ENCODE measurements around the gene DNM3. TPM values are rescaled to one million over a fixed set of nuclear protein-coding genes. Genes with fewer than 3 reads are reported as not detected.

DNM3 gene
- total and polyA plus RNA-seq, 9 donors: 2.2 to 7.0 (median 3.9) TPM

DNA sequence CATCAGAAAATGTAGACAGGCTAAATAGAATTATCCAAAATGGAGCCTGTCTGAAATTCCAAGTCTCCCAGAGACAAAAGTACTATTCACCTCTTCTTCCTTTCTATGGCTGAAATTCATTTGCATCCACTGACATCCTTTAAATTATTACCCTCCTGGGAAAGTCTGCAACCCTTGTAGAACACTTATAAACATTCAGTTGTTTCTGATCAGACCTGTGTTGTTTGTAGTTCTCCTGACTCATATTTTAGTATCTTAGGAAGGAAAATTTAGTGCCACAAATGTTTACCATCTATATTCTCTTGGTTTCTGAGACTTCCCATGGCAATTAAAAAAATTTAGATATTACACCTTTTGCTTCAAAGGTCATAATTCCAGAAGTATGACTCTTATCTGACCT is 509.6 kb downstream of the DNM3 start:
- H3K27ac ChIP-seq (ENCODE audit: low read length): peak overlapping the region; percentile 93
- no peaks in the 10 kb centered on the region for H3K27me3 ChIP-seq (ENCODE audit: control insufficient read depth, insufficient read depth, low read length)
- peaks cover 18% of the 10 kb centered on the region for H3K4me1 ChIP-seq (ENCODE audit: control insufficient read depth, insufficient read depth, low read length)
- no peak overlapping the region for H3K4me3 ChIP-seq (ENCODE audit: low read length)
- no peaks in the 10 kb centered on the region for H3K36me3 ChIP-seq (ENCODE audit: control insufficient read depth, insufficient read depth, low read length)
- H3K9me3 ChIP-seq (replicated peaks; ENCODE audit: control insufficient read depth, low read depth, low read length): peaks cover 10% of the 10 kb centered on the region
- DNase-seq: peak; percentile 61

DNA sequence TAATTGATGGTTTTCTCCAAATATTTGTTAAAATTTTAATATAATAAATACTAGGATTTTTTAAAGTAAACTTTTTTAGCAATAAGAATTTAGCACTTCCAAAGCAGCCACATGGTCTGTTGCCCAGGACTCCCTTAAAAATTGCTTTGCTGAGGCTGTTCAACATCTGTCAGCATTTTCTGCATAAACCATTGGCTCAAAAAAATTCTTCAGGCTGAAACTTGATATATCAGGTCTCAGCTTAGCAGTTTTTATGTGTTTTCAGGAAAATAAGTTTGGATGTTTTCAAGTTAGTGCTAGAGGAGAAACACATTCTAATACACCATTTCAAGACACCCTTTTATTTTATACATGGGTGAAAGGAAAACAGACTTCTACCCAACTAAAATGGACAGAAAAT is 510.0 kb downstream of the DNM3 start:
- H3K9me3 ChIP-seq (replicated peaks; ENCODE audit: control insufficient read depth, low read depth, low read length): peaks cover 10% of the 10 kb centered on the region
- H3K36me3 ChIP-seq (ENCODE audit: control insufficient read depth, insufficient read depth, low read length): no peaks in the 10 kb centered on the region
- H3K27ac ChIP-seq (ENCODE audit: low read length): peak overlapping the region; percentile 93
- peaks cover 18% of the 10 kb centered on the region for H3K4me1 ChIP-seq (ENCODE audit: control insufficient read depth, insufficient read depth, low read length)
- no peak overlapping the region for H3K4me3 ChIP-seq (ENCODE audit: low read length)
- H3K27me3 ChIP-seq (ENCODE audit: control insufficient read depth, insufficient read depth, low read length): no peaks in the 10 kb centered on the region
- DNase-seq: peak; percentile 95

DNA sequence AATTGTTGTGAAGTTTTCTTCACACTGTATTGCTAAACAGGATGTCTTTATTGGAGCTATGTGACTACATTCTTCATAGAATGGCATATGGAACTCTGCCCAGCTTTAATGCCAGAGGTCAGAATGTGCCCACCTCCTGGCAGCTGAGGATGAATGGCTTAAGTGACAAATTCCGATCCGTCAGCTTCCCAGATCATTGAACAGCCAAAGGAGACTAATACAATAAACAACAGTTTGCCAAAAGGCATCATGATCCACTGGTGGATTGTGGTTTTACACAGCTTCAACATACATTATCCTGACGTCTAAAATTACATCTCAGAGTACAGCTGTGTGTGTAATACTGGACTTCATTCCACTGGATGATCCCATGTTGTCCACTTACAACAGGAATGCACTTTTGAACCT is 510.5 kb downstream of the DNM3 start:
- no peaks in the 10 kb centered on the region for H3K36me3 ChIP-seq (ENCODE audit: control insufficient read depth, insufficient read depth, low read length)
- peaks cover 18% of the 10 kb centered on the region for H3K4me1 ChIP-seq (ENCODE audit: control insufficient read depth, insufficient read depth, low read length)
- peak overlapping the region; percentile 93 for H3K27ac ChIP-seq (ENCODE audit: low read length)
- DNase-seq: peak; percentile 92
- H3K4me3 ChIP-seq (ENCODE audit: low read length): no peak overlapping the region
- 20% methylated on average over 1 of the region's 3 CpGs for WGBS (ENCODE audit: insufficient coverage)
- H3K27me3 ChIP-seq (ENCODE audit: control insufficient read depth, insufficient read depth, low read length): no peaks in the 10 kb centered on the region
- peaks cover 9% of the 10 kb centered on the region for H3K9me3 ChIP-seq (replicated peaks; ENCODE audit: control insufficient read depth, low read depth, low read length)

DNA sequence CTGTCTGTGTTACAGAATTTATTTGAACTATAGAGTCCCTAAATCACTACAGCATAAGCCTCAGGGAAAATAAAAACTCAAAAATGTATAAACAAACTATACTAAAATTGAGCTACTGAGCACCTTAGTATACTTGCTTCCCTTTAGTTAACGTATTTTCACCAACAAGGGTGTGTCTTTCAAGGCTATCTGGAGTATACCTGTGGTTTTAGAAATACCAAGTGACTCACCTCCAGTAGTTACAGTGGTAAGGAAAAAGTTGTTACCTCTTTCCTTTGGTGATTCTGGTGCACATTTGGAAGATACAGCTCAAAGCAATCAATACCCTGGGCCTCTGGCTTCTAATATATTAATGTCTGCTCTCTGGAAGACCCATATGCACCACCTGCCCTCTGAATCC is 511.1 kb downstream of the DNM3 start:
- Histone ChIP-seq H3K27ac (ENCODE audit: low read length) (peak overlapping the region; percentile 93), H3K4me1 (ENCODE audit: control insufficient read depth, insufficient read depth, low read length) (peaks cover 18% of the 10 kb centered on the region)
- WGBS (ENCODE audit: insufficient coverage): no CpG with 5 or more reads among the region's 1 CpG

DNA sequence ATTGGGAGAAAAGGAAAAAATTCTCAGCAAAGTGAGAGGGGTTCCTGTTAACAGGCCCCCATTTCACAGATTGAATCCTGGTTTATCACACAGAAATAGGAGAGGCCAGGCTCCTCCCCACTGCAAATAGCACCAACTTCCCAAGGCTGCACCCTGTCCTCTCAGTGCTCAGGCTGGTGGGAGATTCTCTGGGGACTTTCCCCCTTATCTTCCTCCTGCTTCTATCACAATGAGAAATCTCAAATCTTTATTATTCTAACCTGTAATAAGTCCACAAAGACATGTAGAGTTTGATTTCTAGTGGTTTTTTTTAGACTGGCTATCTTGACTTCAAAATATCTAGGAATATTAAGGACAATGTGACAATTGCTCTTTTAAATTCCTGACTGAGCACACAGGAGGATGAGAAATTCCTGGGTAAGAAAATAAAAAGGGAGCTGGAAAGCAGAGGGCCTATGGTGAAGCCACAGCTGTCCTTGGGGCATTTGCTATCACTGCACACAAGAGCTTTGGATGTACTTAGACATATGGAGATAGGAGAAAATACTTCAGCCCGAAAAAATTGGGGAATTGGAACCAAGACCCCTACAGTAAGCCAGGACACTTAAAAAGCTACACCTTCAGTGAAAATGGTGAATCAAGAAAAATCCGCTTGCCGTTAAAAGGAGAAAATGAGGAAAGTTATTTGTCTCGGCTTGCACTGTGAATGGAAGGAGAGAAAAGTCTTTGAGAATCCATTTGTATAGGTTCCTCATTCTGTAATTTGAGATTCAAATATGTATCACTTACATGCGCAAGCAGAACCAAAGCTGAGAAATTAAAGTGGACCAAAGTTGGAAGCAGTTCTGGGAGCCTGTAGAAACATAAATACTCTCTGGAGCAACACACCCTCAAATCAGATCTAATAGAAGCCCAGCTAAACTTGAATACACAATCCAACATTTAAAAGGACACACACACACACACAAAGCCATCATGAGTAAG is 513.3 kb downstream of the DNM3 start:
- H3K27me3 ChIP-seq (ENCODE audit: control insufficient read depth, insufficient read depth, low read length): no peaks in the 10 kb centered on the region
- no peaks in the 10 kb centered on the region for H3K36me3 ChIP-seq (ENCODE audit: control insufficient read depth, insufficient read depth, low read length)
- WGBS (ENCODE audit: insufficient coverage): 57% methylated on average over 3 of the region's 5 CpGs
- H3K9me3 ChIP-seq (replicated peaks; ENCODE audit: control insufficient read depth, low read depth, low read length): no peaks in the 10 kb centered on the region
- DNase-seq: peak; percentile 48
- peaks cover 32% of the 10 kb centered on the region for H3K4me1 ChIP-seq (ENCODE audit: control insufficient read depth, insufficient read depth, low read length)
- no peak overlapping the region for H3K4me3 ChIP-seq (ENCODE audit: low read length)
- peak overlapping the region; percentile 70 for H3K27ac ChIP-seq (ENCODE audit: low read length)

More for the DNA sequence above, 511.1 kb downstream of the DNM3 start:
- no peak for DNase-seq
- Histone ChIP-seq H3K9me3 (replicated peaks; ENCODE audit: control insufficient read depth, low read depth, low read length) (peaks cover 3% of the 10 kb centered on the region), H3K36me3 (ENCODE audit: control insufficient read depth, insufficient read depth, low read length) (no peaks in the 10 kb centered on the region), H3K4me3 (ENCODE audit: low read length) (no peak overlapping the region), H3K27me3 (ENCODE audit: control insufficient read depth, insufficient read depth, low read length) (no peaks in the 10 kb centered on the region)

DNA sequence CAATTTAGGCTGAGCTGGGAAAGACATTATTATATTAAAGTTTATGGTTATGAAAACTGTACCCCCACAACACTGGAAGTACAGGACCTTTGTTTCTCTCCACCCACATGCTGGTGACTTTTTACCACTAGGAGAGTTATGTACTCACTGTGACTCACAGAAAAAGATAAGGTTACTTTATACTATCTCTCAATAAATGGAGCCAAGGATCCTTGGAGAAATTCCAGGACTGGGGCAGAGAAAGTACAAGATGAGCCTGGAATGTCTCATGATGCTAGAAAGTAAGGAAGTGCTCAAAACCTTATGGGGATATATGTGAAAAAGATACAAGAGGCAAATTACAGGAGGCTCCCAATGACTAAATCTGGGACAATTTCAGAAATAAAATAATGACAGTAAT is 515.3 kb downstream of the DNM3 start:
- H3K4me3 ChIP-seq (ENCODE audit: low read length): no peak overlapping the region
- no peaks in the 10 kb centered on the region for H3K27me3 ChIP-seq (ENCODE audit: control insufficient read depth, insufficient read depth, low read length)
- peaks cover 38% of the 10 kb centered on the region for H3K4me1 ChIP-seq (ENCODE audit: control insufficient read depth, insufficient read depth, low read length)
- H3K9me3 ChIP-seq (replicated peaks; ENCODE audit: control insufficient read depth, low read depth, low read length): no peaks in the 10 kb centered on the region
- peak overlapping the region; percentile 15 for H3K27ac ChIP-seq (ENCODE audit: low read length)
- peak; percentile 50 for DNase-seq
- H3K36me3 ChIP-seq (ENCODE audit: control insufficient read depth, insufficient read depth, low read length): no peaks in the 10 kb centered on the region

DNA sequence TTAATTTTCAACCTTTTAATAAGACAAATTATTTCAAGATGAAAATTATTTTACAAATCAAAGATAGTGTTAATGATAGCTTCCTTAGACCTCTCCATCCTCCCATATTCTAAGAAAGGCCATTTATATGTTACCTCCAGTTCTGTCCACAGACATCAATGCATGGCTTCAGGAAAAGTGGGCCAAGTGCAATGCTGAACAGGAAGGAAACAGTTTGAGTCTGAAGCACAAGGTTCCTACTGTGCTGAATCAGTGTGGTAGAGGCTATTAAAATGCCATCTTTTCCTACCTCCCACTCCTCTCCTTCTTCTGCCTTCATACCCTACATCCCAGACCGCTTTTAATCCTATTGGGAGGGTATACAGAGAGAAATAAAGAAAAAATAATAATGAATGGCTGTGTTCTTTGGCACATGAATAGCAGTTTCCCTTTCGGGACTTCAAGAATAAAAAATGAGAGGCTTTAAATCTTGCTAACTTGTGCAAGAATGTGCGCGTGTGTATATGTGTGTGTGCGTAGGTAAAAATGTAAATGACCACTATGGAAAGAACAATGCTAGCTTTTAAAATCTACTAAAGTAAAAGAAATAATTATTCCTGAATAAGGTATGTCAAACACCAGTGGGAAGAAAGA is 516.6 kb downstream of the DNM3 start:
- H3K4me3 ChIP-seq (ENCODE audit: low read length): no peak overlapping the region
- DNase-seq: peak; percentile 74

DNA sequence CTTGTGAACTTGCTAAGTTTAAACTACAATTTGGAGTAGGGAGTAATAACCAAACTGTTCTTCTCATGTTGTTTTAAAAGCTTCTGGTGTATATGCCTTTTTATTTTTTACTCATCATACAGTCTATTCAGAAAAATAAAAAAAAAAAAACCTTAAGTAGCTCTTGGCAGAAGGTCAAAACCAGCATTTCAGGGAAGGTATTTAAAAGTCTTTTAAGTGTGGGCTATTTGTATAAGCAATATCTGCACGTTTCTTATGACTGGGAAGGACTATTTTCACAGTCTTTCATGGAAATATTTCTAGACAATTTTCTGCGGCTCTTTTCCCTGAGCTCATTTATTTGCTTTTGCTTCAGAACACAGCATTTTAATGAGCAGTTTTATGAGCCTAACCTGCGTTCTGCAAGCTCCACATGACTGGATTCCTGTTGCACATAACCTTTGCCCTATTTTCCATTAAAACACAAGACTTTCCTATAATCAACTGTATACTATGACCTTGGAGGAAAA is 518.2 kb downstream of the DNM3 start:
- 14% methylated on average over 1 of the region's 3 CpGs for WGBS (ENCODE audit: insufficient coverage)
- Histone ChIP-seq H3K9me3 (replicated peaks; ENCODE audit: control insufficient read depth, low read depth, low read length) (no peaks in the 10 kb centered on the region), H3K36me3 (ENCODE audit: control insufficient read depth, insufficient read depth, low read length) (no peaks in the 10 kb centered on the region), H3K27ac (ENCODE audit: low read length) (peak overlapping the region; percentile 95), H3K4me3 (ENCODE audit: low read length) (no peak overlapping the region), H3K27me3 (ENCODE audit: control insufficient read depth, insufficient read depth, low read length) (no peaks in the 10 kb centered on the region), H3K4me1 (ENCODE audit: control insufficient read depth, insufficient read depth, low read length) (peaks cover 25% of the 10 kb centered on the region)
- peak; percentile 82 for DNase-seq

More for the DNA sequence above, 516.6 kb downstream of the DNM3 start:
- no peaks in the 10 kb centered on the region for H3K9me3 ChIP-seq (replicated peaks; ENCODE audit: control insufficient read depth, low read depth, low read length)
- H3K4me1 ChIP-seq (ENCODE audit: control insufficient read depth, insufficient read depth, low read length): peaks cover 33% of the 10 kb centered on the region
- H3K27ac ChIP-seq (ENCODE audit: low read length): peak overlapping the region; percentile 95
- no peaks in the 10 kb centered on the region for H3K36me3 ChIP-seq (ENCODE audit: control insufficient read depth, insufficient read depth, low read length)
- no peaks in the 10 kb centered on the region for H3K27me3 ChIP-seq (ENCODE audit: control insufficient read depth, insufficient read depth, low read length)
- WGBS (ENCODE audit: insufficient coverage): 0% methylated on average over 1 of the region's 5 CpGs

DNA sequence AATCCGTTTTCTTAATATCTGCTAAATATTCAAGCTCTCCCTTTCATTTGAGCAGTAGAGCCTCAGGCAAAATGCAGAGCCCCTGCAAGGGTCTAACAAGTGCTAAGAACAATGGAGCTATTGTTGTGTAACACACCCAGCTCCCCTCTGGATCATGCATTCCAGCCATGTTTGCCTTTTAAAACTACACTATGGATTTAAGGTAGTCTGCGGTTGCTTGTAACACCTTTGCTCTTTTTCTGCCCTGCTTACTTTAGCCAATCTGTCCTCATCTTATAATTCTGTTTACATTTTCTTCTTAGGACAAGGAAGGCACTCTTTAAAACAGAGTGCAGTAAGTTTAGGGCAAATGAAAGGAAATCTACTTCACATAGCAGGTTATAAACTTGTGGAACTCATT is 519.2 kb downstream of the DNM3 start:
- peaks cover 22% of the 10 kb centered on the region for H3K4me1 ChIP-seq (ENCODE audit: control insufficient read depth, insufficient read depth, low read length)
- no peak for DNase-seq
- no CpG with 5 or more reads among the region's 2 CpGs for WGBS (ENCODE audit: insufficient coverage)
- no peaks in the 10 kb centered on the region for H3K27me3 ChIP-seq (ENCODE audit: control insufficient read depth, insufficient read depth, low read length)
- H3K9me3 ChIP-seq (replicated peaks; ENCODE audit: control insufficient read depth, low read depth, low read length): no peaks in the 10 kb centered on the region
- H3K27ac ChIP-seq (ENCODE audit: low read length): peak overlapping the region; percentile 95
- H3K36me3 ChIP-seq (ENCODE audit: control insufficient read depth, insufficient read depth, low read length): no peaks in the 10 kb centered on the region
- no peak overlapping the region for H3K4me3 ChIP-seq (ENCODE audit: low read length)

DNA sequence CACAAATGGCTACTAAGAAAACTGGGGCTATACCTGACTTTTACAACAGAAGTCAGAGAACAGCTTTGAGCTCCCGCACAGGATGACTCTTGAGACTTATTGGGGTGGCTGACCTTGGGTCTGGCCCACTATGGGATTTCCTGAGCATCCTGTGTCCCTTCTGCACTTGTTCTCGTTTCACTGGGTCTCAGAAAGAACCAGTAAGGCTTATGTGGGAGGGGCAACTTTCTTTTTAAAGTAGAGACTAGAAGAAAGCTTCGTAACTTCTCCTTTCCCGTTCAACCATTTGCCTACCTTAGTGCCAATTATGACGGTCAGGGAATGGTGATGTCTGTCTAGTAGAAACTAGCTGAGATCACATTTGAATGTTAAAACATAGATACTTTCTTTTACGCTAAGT is 519.7 kb downstream of the DNM3 start:
- peaks cover 22% of the 10 kb centered on the region for H3K4me1 ChIP-seq (ENCODE audit: control insufficient read depth, insufficient read depth, low read length)
- 57% methylated on average over 1 of the region's 6 CpGs for WGBS (ENCODE audit: insufficient coverage)
- H3K4me3 ChIP-seq (ENCODE audit: low read length): no peak overlapping the region
- peaks cover 3% of the 10 kb centered on the region for H3K9me3 ChIP-seq (replicated peaks; ENCODE audit: control insufficient read depth, low read depth, low read length)
- H3K36me3 ChIP-seq (ENCODE audit: control insufficient read depth, insufficient read depth, low read length): no peaks in the 10 kb centered on the region
- DNase-seq: no peak
- no peaks in the 10 kb centered on the region for H3K27me3 ChIP-seq (ENCODE audit: control insufficient read depth, insufficient read depth, low read length)
- H3K27ac ChIP-seq (ENCODE audit: low read length): peak overlapping the region; percentile 95

Data from muscle of leg (tissue), 11 donors.